K562 (cell line): ENCODE data around the gene SETMAR. TPM values are rescaled to one million over a fixed set of nuclear protein-coding genes. Genes with fewer than 3 reads are reported as not detected.

Experiments used
- ATAC-seq: fragments of 200-7000 bp; cut with Tn5 transposase; 3 replicates; pipeline ENCODE4 v1.9.1; 2020; ENCODE audit warnings: moderate library complexity
- BruUV-seq: library from RNA; stranded (reverse); fragments of 400-500 nt; replicated peaks from 2 replicates; lab custom pipeline; 2021; lab: Mats Ljungman, UMichigan
- CTCF ChIA-PET: fragments of 300-600 bp; formaldehyde crosslinking; extraction: SDS; loops from one replicate; lab custom pipeline; 2021; ENCODE audit warnings: low intra/inter-chr PET ratio; lab: Yijun Ruan, JAX
- POLR2A ChIA-PET: fragments of 300-600, 350-650 bp; sonication (Branson Sonifier 250); formaldehyde crosslinking; extraction: SDS; loops from one replicate; lab custom pipeline; 2021; ENCODE audit warnings: antibody characterized with exemption, inconsistent platforms; lab: Yijun Ruan, JAX
- DNase-seq, 4 experiments: peaks; one replicate each; pipeline versions ENCODE4 v3.0.0 to v3.0.0-alpha.2; 2011 to 2018; ENCODE audit warnings: low spot score in 3 of 4, mixed read lengths in 3 of 4; ENCODE audit errors: extremely low read depth in 1 of 4
- FAIRE-seq: peaks from 2 replicates; lab custom pipeline; 2011; peaks lifted over from hg19 to GRCh38; lab: Jason Lieb, UNC
- H2AFZ ChIP-seq: 2 replicates; pipeline ENCODE4 v1.6.0; 2011; ENCODE audit warnings: low read depth, low read length, control low read depth, inconsistent platforms
- H3K27ac ChIP-seq: fragments of 200-600 bp; 3 replicates; pipeline ENCODE4 v1.8.0; 2011; ENCODE audit warnings: low read depth, mild to moderate bottlenecking, control low read depth, inconsistent platforms, low read length, moderate library complexity, mixed read lengths; ENCODE audit errors: extremely low read depth
- H3K27me3 ChIP-seq, 2 experiments: fragments of 300-600 bp in 1 of 2; 2 replicates in 1 of 2; 3 replicates in 1 of 2; pipeline versions ENCODE4 v1.6.0 to v1.8.0; 2011; ENCODE audit warnings: inconsistent platforms in 2 of 2, low read length in 2 of 2, mild to moderate bottlenecking in 1 of 2, mixed read lengths in 1 of 2, moderate library complexity in 1 of 2; ENCODE audit not compliant: control insufficient read depth in 2 of 2, insufficient read depth in 2 of 2
- H3K36me3 ChIP-seq: fragments of 300-600 bp; 3 replicates; pipeline ENCODE4 v1.8.0; 2011; ENCODE audit warnings: mild to moderate bottlenecking, low read length, inconsistent platforms; ENCODE audit not compliant: control insufficient read depth, insufficient read depth
- H3K4me1 ChIP-seq, 2 experiments: fragments of 200-600 bp in 1 of 2; replicated peaks in 1 of 2; 2 replicates in 1 of 2; 3 replicates in 1 of 2; pipeline versions ENCODE4 v1.5.1 to v1.8.0; 2011; ENCODE audit warnings: inconsistent platforms in 2 of 2, low read length in 2 of 2, mild to moderate bottlenecking in 1 of 2, mixed read lengths in 1 of 2, moderate library complexity in 1 of 2; ENCODE audit not compliant: control insufficient read depth in 2 of 2, insufficient read depth in 2 of 2
- H3K4me2 ChIP-seq: 2 replicates; pipeline ENCODE4 v1.6.1; 2011; ENCODE audit warnings: low read length, control low read depth, inconsistent platforms, mixed read lengths; ENCODE audit not compliant: insufficient read depth
- H3K4me3 ChIP-seq: fragments of 200-600 bp; sonication (generic), shearing (Covaris generic); 2 replicates; pipeline ENCODE4 v1.5.1; 2016; ENCODE audit warnings: control low read depth, inconsistent platforms
- H3K79me2 ChIP-seq: fragments of 200-600 bp; 3 replicates; pipeline ENCODE4 v1.8.0; 2011; ENCODE audit warnings: low read length, inconsistent platforms; ENCODE audit not compliant: control insufficient read depth, insufficient read depth
- H3K9ac ChIP-seq, 2 experiments: 2 replicates each; pipeline versions ENCODE4 v1.6.0 to v1.6.1; 2011; ENCODE audit warnings: low read depth in 2 of 2, low read length in 2 of 2, control low read depth in 1 of 2, inconsistent platforms in 1 of 2, mild to moderate bottlenecking in 1 of 2, mixed read lengths in 1 of 2; ENCODE audit not compliant: insufficient read depth in 1 of 2
- H3K9me1 ChIP-seq: one replicate; pipeline ENCODE4 v1.6.0; 2011; ENCODE audit warnings: inconsistent platforms, mild to moderate bottlenecking, low read length, moderate library complexity; ENCODE audit not compliant: control insufficient read depth, insufficient read depth
- H3K9me3 ChIP-seq: replicated peaks from 2 replicates; pipeline ENCODE4 v1.5.1; 2011; ENCODE audit warnings: low read depth, low read length, inconsistent platforms; ENCODE audit not compliant: control insufficient read depth, insufficient read depth
- H4K20me1 ChIP-seq: replicated peaks from 2 replicates; pipeline ENCODE4 v1.6.1; 2011; ENCODE audit warnings: low read length, inconsistent platforms, mixed read lengths; ENCODE audit not compliant: control insufficient read depth, insufficient read depth
- AFF4 ChIP-seq: sonication (generic); formaldehyde crosslinking; IDR thresholded peaks from 2 replicates; pipeline ENCODE4 v1.8.0; 2023; ENCODE audit warnings: mild to moderate bottlenecking, missing genetic modification reagents
- CREB3L1 ChIP-seq: fragments of 450-650 bp; IDR thresholded peaks from 2 replicates; pipeline ENCODE4 v1.6.1; 2014; ENCODE audit warnings: low read depth, mild to moderate bottlenecking, moderate library complexity, borderline replicate concordance
- CTBP1 ChIP-seq: fragments of 450-650 bp; IDR thresholded peaks from 2 replicates; pipeline ENCODE4 v1.6.1; 2016; ENCODE audit warnings: borderline replicate concordance
- GMEB1 ChIP-seq: fragments of 250-450 bp; sonication (Bioruptor Pico); IDR thresholded peaks from 2 replicates; pipeline ENCODE4 v1.4.0; 2020; ENCODE audit warnings: mild to moderate bottlenecking
- MAX ChIP-seq: sonication (generic); formaldehyde crosslinking; IDR thresholded peaks from 2 replicates; pipeline ENCODE4 v1.9.0; 2022; ENCODE audit warnings: mild to moderate bottlenecking, missing genetic modification reagents
- PHF20 ChIP-seq: fragments of 450-650 bp; IDR thresholded peaks from 2 replicates; pipeline ENCODE4 v1.6.1; 2018; ENCODE audit not compliant: partially characterized antibody
- RAD21 ChIP-seq, 2 experiments: fragments of 250-450 bp in 1 of 2; fragments of 450-650 bp in 1 of 2; sonication (Bioruptor Pico) in 1 of 2; formaldehyde crosslinking in 1 of 2; IDR thresholded peaks in 1 of 2; conservative IDR thresholded peaks in 1 of 2; 2 replicates each; pipeline versions ENCODE4 v1.4.0 to v1.8.0; 2020 to 2022; ENCODE audit warnings: mild to moderate bottlenecking in 2 of 2, moderate library complexity in 1 of 2
- RFX5 ChIP-seq: IDR thresholded peaks from 2 replicates; pipeline ENCODE4 v1.6.1; 2011; ENCODE audit warnings: low read depth, mild to moderate bottlenecking, improper control_type of control experiment, low read length
- TCF7L2 ChIP-seq: fragments of 150-350 bp; IDR thresholded peaks from 2 replicates; pipeline ENCODE4 v1.6.1; 2016; ENCODE audit warnings: low read depth, mild to moderate bottlenecking, low read length, moderate library complexity
- ZZZ3 ChIP-seq: fragments of 450-650 bp; IDR thresholded peaks from 2 replicates; pipeline ENCODE4 v1.6.1; 2016; ENCODE audit warnings: antibody characterized with exemption, mild to moderate bottlenecking, moderate library complexity
- WGBS: fragments of 100-300 bp; shearing (Covaris generic); methylation state at CpG from one replicate; pipeline ENCODE4 v1.1.6; 2016; ENCODE audit warnings: low coverage, mixed read lengths; ENCODE audit not compliant: insufficient coverage; ENCODE audit errors: missing lambda C conversion rate; 5-methylcytosine and 5-hydroxymethylcytosine counted together
- in situ Hi-C: fragments of 300-500 bp; cut with MboI; formaldehyde crosslinking; loops from 4 replicates; pipeline ENCODE4 v1.15.0; 2018; ENCODE audit warnings: inconsistent platforms, mixed read lengths
- intact Hi-C: fragments of 100-400 bp; cut with micrococcal nuclease; formaldehyde crosslinking; loops from 2 replicates; pipeline ENCODE4 v1.14.2; 2022
- polyA plus RNA-seq, 8 experiments: library from polyadenylated mRNA; depleted of rRNA in 4 of 8; stranded (reverse) in 5 of 8; unstranded in 3 of 8; fragments of >200 nt; fragmentation: Nextera tagmentation in 2 of 8; fragmentation: Illumina TruSeq in 1 of 8; extraction: Ambion mirVana in 2 of 8; extraction: Trizol in 1 of 8; gene quantifications; 2 replicates each; pipeline versions ENCODE4 v1.2.1 to v1.2.3, GENCODE V29; 2011 to 2014; ENCODE audit warnings: inconsistent platforms in 1 of 8, missing spikeins in 1 of 8
- total RNA-seq, 7 experiments: library from RNA; depleted of rRNA in 6 of 7; stranded (reverse); fragments of >200 nt in 6 of 7; fragmentation: Illumina TruSeq in 2 of 7; extraction: Trizol in 2 of 7; gene quantifications; 2 replicates each; pipeline versions ENCODE4 v1.2.1 to v1.2.3, GENCODE V29; 2011 to 2021; ENCODE audit warnings: low replicate concordance in 1 of 7

The SETMAR gene
- total and polyA plus RNA-seq, 9 of the 15 experiments (the other 6 are each of a cell fraction or from before 2014, with no cell fraction given) = 5.5 to 25.1 (median 18.2) TPM

GRCh38 chr3:4334548-4334947, 31.4 kb downstream of the SETMAR start:
- ChIA-PET CTCF (no interaction called here), POLR2A (interaction anchor here (0.6 to 1.5 kb wide), 7 partner anchors 9 to 112 kb away, joined by 3 to 7 read pairs (median 4); no protein-coding TSS in a partner anchor)
- no TSS peak for BruUV-seq
- DNase-seq (peak in 2 of 4 experiments; percentile 23 to 24), ATAC-seq (peak; percentile 70), FAIRE-seq (peak; percentile 71)
- no peaks in the 10 kb centered on the region for H3K36me3 ChIP-seq
- H3K4me3 ChIP-seq = no peak overlapping the region
- no peaks in the 10 kb centered on the region for H3K27me3 ChIP-seq
- no peaks in the 10 kb centered on the region for H3K9me1 ChIP-seq
- intact Hi-C loops (no loop called here), in situ Hi-C loops (no loop called here)
- 0 out of 2 replicates have a peak overlapping the region, but pooled peaks have one; percentile 23 for H2AFZ ChIP-seq
- no peak overlapping the region for H3K27ac ChIP-seq
- H3K4me1 ChIP-seq = no peaks in the 10 kb centered on the region
- 0% methylated on average over 1 of the region's 1 CpG for WGBS
- H3K9me3 ChIP-seq = no peaks in the 10 kb centered on the region
- H3K9ac ChIP-seq = no peak overlapping the region
- no peaks in the 10 kb centered on the region for H3K79me2 ChIP-seq
- H4K20me1 ChIP-seq = no peaks in the 10 kb centered on the region
- no peak overlapping the region for H3K4me2 ChIP-seq
- no peak for TF ChIP-seq GMEB1
- no peak for TF ChIP-seq CTBP1
- peak in 1 of 2 experiments; percentile 50; a peak in 2 of 4 replicates for TF ChIP-seq RAD21 (CRISPR knock-in tag; conservative IDR thresholded peaks at IDR 0.05 in 1 of 2, IDR thresholded peaks at IDR 0.05 in 1 of 2)
- TF ChIP-seq AFF4 (CRISPR knock-in tag) = no peak
- TF ChIP-seq MAX = no peak
- no peak for TF ChIP-seq RFX5
- no peak for TF ChIP-seq TCF7L2
- TF ChIP-seq ZZZ3 = no peak
- TF ChIP-seq PHF20 = no peak
- no peak for TF ChIP-seq CREB3L1
